ENCODE results near the gene NFATC3. TPM values are rescaled to one million over a fixed set of nuclear protein-coding genes. Genes with fewer than 3 reads are reported as not detected.
"Not testable (repeated sequence)": the region's sequence is repeated elsewhere in the genome, so short reads cannot be mapped to it uniquely, and the experiment has no call there.

The NFATC3 gene
- total and polyA plus RNA-seq, 8 donors: 34.6 to 65.8 (median 39.9) TPM

- H3K4me3 ChIP-seq: no peak overlapping the region
- no peaks in the 10 kb centered on the region for H3K36me3 ChIP-seq
- ATAC-seq (no peak), DNase-seq (no peak)
- TF ChIP-seq, protein P1, sequence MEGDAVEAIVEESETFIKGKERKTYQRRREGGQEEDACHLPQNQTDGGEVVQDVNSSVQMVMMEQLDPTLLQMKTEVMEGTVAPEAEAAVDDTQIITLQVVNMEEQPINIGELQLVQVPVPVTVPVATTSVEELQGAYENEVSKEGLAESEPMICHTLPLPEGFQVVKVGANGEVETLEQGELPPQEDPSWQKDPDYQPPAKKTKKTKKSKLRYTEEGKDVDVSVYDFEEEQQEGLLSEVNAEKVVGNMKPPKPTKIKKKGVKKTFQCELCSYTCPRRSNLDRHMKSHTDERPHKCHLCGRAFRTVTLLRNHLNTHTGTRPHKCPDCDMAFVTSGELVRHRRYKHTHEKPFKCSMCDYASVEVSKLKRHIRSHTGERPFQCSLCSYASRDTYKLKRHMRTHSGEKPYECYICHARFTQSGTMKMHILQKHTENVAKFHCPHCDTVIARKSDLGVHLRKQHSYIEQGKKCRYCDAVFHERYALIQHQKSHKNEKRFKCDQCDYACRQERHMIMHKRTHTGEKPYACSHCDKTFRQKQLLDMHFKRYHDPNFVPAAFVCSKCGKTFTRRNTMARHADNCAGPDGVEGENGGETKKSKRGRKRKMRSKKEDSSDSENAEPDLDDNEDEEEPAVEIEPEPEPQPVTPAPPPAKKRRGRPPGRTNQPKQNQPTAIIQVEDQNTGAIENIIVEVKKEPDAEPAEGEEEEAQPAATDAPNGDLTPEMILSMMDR (IDR thresholded peaks at IDR 0.05): no peak
- H3K27ac ChIP-seq: no peak overlapping the region
- no peaks in the 10 kb centered on the region for H3K27me3 ChIP-seq
- peaks cover 0 to 10% of the 10 kb centered on the region in 2 donors for H3K9me3 ChIP-seq
- intact Hi-C loops (cut with DNase I): no loop called here
- peaks cover 6 to 33% of the 10 kb centered on the region in 2 donors for H3K4me1 ChIP-seq
Measured at GRCh38 chr16:68111379-68111778, 26.2 kb downstream of the NFATC3 start.

DNA sequence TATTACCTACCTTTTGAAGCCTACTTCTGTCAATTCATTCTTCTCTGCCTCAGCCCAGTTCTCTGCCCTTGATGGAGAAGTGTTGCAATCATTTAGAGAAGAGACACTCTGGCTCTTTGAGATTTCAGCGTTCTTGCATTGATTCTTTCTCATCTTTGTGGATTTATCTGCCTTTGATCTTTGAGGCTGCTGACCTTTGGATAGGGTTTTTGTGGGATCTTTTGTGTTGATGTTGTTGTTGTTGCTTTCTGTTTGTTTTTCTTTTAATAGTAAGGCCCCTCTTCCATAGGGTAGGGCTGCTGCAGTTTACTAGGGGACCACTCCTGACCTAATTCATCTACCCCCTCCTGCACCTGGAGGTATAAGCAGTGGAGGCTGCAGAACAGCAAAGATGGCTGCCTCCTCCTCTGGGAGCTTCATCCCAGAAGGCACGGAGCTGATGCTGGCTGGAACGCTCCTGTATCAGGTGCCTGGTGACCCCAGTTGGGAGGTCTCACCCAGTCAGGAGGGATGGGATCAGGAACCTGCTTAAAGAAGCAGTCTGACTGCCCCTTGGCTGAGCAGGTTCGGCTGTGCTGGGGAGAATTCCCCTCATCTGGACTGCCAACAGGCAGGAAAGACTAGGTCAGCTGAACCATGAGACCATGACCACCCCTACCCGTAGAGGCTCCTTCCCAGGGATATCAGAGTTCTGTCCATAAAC is 28.0 kb downstream of the NFATC3 start:
- H3K27ac ChIP-seq: no peak overlapping the region
- no peak for DNase-seq
- no peaks in the 10 kb centered on the region for H3K27me3 ChIP-seq
- H3K4me1 ChIP-seq: peaks cover 6 to 45% of the 10 kb centered on the region in 2 donors
- intact Hi-C loops (cut with DNase I): no loop called here
- H3K9me3 ChIP-seq: peaks cover 0 to 10% of the 10 kb centered on the region in 2 donors
- H3K36me3 ChIP-seq: no peaks in the 10 kb centered on the region
- H3K4me3 ChIP-seq: no peak overlapping the region
- TF ChIP-seq, protein P1 (IDR thresholded peaks at IDR 0.05): no peak
- peak; percentile 29 for ATAC-seq

- intact Hi-C loops (cut with DNase I): no loop called here
- H3K4me1 ChIP-seq: peaks cover 6 to 45% of the 10 kb centered on the region in 2 donors
- DNase-seq (no peak), ATAC-seq (no peak)
- no peak overlapping the region for H3K27ac ChIP-seq
- no peaks in the 10 kb centered on the region for H3K36me3 ChIP-seq
- TF ChIP-seq, protein P1 (IDR thresholded peaks at IDR 0.05): no peak
- no peaks in the 10 kb centered on the region for H3K27me3 ChIP-seq
- no peak overlapping the region for H3K4me3 ChIP-seq
- peaks cover 0 to 10% of the 10 kb centered on the region in 2 donors for H3K9me3 ChIP-seq
Measured at GRCh38 chr16:68113765-68114240, 28.6 kb downstream of the NFATC3 start.

GRCh38 chr16:68114939-68115338 is 29.8 kb downstream of the NFATC3 start:
- H3K27me3 ChIP-seq; intact Hi-C loops (cut with DNase I); H3K27ac ChIP-seq; DNase-seq; H3K9me3 ChIP-seq; H3K36me3 ChIP-seq; H3K4me3 ChIP-seq: not testable (repeated sequence)
- peak; percentile 65 for ATAC-seq
- peaks cover 6 to 45% of the 10 kb centered on the region in 2 donors for H3K4me1 ChIP-seq

GRCh38 chr16:68115851-68116250 is 30.7 kb downstream of the NFATC3 start:
- DNase-seq (no peak), ATAC-seq (no peak)
- Histone ChIP-seq H3K36me3 (no peaks in the 10 kb centered on the region), H3K4me3 (no peak overlapping the region), H3K27ac (no peak overlapping the region), H3K4me1 (peaks cover 6 to 45% of the 10 kb centered on the region in 2 donors), H3K27me3 (no peaks in the 10 kb centered on the region), H3K9me3 (no peaks in the 10 kb centered on the region)
- TF ChIP-seq, protein P1 (IDR thresholded peaks at IDR 0.05): no peak
- intact Hi-C loops (cut with DNase I): no loop called here

Measured in left lung (tissue), 10 donors.